HG03439 (cell line): ENCODE measurements around the gene ZC3H18.

Experiments used
- ATAC-seq: cut with Tn5 transposase; IDR thresholded peaks from one replicate; pipeline ENCODE4 v1.9.1; 2021; ENCODE audit warnings: mild to moderate bottlenecking, moderate library complexity; ENCODE audit not compliant: unreplicated experiment

Gene ZC3H18

DNA sequence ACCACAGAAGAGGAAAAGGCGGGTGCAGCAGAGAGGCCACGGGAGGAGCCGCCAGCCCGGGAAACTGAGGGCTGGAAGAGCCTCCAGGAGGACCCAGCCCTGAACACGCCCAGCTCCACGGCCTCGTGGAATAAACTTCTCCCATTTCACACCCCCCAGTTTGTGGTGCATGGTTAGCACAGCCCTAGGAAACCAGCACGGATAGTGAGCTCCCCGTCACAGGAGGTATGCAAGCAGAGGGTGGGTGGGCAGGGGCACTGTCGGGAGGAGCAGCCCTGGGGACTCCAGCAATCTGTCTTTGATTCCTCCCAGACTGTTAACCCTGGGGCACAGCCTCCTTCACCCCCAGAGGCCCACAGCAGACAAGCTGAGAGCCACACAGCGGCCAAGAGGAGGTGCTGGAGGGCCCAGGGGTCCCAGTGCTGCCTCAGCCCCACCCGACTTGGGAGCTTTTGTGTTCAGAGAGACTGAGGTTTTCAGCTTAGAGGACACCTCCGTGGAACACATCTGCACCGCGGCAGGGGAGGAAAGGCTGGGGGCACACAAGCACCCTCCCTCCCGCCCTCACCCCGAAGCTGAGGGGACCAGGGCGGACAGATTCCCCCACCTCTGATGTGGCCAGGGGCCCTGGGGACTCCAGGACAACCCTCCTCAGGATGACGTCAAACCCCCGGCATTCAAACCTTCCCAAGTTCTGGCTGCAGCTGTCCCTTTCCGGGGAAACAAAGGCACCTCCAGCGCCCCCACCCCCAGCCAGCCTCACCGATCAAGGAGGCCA, 66.5 kb downstream of the ZC3H18 start:
- no peak for ATAC-seq

DNA sequence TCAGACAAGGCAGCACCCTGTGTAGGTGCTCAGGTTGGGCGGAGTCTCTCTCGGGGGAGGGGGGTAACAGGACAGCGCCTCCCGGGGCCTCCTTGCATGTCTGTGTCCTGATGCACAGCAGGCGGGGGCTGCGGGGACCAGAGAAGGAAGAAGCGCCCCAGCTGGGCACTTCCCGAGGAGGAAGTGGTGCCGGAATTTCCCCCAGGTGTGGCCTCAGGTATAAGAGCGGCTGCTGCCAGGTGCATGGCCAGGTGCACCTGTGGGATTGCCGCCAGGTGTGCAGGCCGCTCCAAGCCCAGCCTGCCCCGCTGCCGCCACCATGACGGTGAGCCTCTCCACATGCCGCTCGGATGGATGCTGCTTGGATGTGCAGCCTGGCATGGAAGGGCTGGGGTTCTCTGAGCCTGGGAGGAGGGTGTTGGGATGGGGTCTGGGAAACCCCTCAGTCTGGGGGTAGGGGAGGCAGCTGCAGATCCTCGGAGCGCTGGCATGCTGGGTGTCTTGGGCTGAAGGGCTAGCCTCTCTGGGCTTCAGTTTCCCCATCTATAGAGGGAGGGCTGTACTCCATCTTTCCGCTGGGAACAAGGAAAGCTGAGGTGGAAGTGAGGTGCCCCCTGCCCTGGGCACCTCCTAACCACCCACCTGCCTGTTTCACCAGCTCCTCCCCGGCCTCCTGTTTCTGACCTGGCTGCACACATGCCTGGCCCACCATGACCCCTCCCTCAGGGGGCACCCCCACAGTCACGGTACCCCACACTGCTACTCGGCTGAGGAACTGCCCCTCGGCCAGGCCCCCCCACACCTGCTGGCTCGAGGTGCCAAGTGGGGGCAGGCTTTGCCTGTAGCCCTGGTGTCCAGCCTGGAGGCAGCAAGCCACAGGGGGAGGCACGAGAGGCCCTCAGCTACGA, 68.4 kb downstream of the ZC3H18 start, which contains the start of gene IL17C:
Gene IL17C, plus strand, starts transcription at position 250 of the 908 bp plus-strand sequence. Its CDS starts 70 bp downstream, at position 320.
- ATAC-seq: no peak

DNA sequence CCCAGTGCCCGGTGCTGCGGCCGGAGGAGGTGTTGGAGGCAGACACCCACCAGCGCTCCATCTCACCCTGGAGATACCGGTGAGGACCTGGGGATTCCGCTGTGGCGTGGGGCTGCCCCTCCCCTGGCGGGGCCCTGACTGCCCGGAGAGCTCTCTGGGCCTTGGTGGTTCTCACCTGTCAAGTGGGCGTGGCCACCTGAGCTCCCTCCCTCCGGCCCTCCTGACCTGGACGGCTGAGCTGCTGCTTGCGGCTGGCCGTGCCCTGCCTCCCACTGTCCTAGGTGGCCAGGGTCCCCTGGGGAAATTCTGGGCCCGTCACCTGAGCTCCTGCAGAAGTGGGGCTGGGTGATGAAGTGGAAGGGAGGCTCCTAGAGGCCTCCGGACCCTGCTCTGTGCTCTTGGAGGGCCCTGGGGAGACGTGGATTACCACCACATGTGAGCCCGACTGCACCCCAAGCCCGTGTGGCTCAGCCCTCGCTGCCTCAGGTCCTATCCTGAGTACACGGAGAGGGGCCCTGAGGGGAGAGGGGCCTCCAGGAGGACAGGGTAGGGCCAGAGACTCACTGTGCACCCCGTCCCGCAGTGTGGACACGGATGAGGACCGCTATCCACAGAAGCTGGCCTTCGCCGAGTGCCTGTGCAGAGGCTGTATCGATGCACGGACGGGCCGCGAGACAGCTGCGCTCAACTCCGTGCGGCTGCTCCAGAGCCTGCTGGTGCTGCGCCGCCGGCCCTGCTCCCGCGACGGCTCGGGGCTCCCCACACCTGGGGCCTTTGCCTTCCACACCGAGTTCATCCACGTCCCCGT, 69.2 kb downstream of the ZC3H18 start:
- ATAC-seq: no peak

DNA sequence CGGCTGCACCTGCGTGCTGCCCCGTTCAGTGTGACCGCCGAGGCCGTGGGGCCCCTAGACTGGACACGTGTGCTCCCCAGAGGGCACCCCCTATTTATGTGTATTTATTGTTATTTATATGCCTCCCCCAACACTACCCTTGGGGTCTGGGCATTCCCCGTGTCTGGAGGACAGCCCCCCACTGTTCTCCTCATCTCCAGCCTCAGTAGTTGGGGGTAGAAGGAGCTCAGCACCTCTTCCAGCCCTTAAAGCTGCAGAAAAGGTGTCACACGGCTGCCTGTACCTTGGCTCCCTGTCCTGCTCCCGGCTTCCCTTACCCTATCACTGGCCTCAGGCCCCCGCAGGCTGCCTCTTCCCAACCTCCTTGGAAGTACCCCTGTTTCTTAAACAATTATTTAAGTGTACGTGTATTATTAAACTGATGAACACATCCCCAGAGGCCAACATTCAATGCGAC, 69.9 kb downstream of the ZC3H18 start:
- no peak for ATAC-seq

DNA sequence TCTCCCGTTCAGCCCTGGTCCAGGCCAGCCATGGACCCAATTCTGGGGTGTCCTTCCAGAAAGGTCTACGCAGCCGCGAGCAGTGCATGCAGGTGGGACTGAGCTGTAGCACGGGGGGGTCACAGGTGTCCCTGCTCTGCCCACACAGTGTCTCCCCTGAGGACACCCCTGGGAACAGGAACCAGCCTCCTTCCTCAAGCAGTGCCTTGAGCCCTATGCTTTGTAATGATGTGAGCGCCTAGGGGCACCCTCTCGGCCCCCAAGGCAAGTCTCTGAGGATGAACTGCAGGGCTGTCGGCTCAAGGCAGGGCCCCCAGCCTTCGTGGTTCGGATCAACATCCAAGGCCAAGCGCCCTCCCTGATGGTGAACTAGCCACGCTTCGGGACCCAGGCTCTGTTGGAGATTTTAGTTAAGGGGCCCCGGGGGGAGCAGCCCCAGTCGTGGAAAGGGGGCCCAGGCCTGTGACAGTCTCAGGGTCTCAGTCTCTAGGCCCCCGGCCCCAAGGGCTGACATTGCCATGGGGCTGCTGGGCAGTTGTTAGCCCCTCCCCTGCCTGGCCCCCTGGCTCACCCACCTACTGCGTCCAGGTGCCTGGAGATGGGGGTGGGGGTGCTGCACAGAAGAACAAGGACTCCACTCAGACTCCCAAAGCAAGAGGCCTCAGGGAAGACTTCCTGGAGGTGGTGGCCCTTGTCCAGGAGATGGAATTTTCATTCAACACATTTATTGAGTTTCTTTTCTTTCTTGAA, 70.5 kb downstream of the ZC3H18 start:
- no peak for ATAC-seq

DNA sequence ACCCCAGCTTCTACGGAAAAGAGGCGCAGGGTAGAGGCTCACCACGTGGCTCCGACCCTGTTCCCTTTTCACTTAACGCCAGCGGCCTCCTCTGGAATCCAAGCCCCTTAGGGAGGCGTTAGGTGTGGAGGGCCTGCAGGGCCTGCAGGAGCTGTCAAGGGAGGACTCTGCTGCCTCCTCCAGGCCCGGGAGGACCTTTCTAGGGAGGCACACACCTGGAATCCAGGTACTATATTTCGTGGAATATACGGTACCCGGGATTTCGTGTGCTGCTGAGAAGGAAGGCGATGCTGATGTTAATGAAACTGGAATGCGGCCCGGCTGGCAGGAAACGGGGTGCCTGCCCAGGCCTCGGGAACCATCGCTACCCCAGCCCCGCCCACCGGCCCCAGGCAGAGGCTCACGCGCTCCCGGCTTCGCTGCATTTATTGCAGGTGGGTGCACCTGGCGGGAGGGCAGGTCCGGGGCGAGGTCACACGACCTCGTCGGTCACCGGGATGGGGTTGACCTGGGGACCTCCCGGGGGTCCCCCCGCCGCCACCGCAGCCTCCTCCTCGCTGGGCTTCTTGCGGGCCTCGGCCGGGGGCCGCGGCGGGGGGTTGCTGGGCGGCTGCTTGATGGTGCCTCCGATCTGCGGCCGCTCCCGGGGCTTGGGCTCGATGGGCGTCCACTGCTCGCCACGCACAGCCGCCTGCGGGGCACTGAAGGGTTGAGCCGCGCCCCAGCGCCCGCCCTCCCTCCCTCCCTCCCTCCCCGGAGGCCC, 72.9 kb downstream of the ZC3H18 start:
- no peak for ATAC-seq

DNA sequence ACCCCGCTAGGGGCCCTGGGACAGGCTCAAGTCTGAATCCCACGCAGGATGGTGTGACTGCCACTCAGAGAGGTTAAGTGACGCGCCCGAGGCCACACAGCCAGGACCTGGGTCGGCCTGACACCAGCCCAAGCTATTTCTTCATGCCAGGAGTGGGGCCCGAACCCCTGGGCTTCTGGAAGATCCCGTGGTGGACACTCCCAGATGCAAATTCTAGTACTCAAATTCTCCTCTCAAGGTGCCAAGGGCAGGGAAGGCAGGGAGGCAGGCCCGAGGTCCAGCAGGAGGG, 73.4 kb downstream of the ZC3H18 start:
- no peak for ATAC-seq

DNA sequence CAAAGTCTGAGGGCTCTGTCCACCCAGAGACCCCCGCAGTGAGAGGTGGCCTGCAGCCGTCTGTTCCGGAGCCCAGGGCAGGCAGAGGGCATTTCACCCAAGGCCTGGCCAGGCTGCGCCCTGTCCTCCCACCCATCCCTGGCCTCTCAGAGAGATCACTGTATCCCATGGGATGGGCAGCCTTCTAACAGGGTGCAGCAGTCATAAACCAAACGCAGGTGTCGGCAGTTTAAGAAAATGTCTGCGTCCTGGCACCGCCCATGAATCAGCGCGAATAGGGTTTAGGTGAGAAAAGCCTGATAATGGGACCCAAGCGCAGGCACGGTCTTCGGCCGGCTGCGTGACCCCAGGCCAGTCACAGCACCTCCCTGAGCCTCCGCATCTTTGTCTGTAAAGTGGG, 75.3 kb downstream of the ZC3H18 start:
- ATAC-seq: no peak

DNA sequence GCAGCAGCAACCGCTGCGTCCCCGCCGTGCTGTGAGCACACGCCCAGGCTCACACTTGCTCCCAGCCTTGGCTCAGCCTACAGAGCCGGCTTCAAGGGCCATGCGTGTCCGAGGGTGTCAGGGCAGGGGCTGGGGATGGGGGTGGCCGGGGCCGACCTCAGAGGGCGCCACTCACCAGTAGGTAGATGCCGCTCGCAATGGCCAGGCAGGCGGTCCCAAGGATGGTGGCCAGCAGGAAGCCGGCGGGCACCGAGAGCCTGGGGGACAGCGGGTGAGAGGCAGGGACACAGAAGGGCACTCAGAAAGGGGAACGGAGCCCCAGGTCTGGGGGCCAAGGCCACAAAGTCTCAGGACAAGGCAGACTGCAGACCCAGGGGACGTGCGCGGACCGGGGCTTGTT, 75.7 kb downstream of the ZC3H18 start:
- ATAC-seq: no peak

DNA sequence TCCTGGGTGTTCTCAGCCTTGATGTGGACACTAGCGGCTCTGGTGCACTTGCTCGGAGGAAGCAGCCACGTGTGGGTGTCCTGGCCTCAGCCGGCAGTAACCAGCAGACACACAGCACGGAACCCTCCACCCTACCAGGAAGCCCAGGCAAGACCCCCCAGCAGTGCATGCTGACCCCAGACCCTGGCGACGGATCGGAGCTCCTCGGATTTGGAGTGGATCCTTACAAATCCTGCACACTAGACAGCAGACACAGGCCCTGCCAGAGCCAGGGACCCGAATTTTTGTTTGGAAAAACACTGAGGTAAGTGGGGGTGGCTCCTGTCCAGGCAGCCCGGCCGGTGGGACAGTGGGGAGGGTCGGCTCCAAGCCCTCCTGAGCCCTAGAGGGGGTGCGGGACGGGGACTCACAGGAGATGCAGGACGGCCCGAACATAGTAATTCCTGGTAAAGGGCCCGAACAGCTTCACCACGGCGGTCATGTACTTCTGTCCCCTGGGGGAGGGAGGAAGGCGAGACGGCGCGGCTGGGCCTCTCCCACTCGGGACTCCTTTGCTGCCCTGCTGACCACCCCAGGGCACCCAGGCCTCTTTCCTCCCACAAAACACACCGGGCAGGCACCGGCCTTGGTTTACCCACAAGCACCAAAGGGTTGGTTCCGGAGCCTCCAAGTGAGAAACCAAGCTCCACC, 76.3 kb downstream of the ZC3H18 start:
- no peak for ATAC-seq

DNA sequence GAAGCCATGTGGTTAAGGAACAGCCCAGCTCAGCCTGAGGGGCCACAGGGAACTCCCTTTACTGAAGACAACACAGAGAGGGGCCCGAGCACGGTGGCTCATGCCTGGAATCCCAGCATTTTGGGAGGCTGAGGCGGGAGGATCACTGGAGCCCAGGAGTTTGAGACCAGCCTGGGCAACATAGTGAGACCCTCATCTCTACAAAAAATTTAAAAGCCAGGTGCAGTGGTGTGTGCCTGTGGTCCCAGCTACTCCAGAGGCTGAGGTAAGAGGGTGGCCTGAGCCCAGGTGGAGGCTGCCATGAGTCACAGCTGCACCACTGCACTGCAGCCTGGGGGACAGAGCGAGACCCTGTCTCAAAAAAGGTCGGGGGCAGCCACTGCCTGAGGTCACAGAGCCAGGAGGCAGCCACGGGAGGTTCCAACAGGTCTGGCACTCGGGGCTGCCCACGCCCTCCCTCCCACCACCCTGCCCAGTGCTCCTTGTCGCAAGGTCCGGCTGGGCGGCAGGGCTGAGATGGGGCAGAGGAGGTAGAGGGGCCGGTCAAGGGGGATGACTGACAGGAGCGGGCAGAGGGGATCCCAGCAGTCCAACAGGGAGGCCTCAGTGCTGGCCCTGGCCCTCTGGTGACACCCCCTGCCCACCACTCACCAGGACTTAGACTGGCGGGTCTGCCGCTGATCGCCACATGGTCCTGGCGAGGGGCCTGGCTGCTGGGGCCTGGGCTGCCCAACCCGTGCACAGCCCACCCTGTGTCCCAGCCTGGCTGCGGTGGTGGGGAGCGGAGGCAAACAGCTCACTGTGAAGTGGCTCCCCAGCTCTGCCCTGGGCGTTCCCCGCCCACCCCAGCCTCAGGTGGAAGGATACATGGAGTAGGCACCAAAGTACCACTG, 77.2 kb downstream of the ZC3H18 start:
- no peak for ATAC-seq

DNA sequence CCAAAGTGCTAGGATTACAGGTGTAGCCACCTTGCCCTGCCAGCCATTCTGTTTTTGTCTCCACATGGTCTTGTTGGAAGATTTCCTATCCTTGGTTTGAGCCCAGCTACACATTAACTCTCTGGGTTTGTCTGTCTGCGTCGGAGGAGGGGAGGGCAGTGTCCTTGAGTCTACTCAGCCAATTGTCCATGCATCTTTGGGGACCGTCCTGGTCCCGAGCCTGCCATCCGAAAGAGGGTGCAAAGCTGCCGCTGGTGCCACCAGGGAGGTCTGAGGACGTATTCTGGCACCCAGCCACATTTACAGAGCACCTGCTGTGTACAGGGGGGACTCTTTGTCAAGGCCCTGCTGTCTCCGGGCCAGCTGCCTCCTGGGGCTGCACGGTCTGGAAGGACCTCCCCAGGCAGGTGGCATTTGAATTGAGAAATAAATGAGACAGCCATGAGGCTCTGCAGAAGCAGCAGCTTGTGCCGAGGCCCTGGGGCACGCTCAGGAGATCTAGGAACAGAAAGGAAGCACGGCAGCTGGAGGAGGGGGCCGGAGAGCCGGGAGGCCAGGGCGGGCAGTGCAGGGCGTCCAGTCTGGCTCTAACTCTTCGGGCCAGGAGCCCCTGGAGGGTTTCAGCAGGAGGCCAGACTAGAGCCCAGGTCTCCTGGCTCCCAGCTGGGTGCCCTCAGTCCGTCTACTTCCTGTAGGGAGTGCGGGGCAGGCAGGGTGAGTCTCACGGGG, 79.2 kb downstream of the ZC3H18 start:
- no peak for ATAC-seq

DNA sequence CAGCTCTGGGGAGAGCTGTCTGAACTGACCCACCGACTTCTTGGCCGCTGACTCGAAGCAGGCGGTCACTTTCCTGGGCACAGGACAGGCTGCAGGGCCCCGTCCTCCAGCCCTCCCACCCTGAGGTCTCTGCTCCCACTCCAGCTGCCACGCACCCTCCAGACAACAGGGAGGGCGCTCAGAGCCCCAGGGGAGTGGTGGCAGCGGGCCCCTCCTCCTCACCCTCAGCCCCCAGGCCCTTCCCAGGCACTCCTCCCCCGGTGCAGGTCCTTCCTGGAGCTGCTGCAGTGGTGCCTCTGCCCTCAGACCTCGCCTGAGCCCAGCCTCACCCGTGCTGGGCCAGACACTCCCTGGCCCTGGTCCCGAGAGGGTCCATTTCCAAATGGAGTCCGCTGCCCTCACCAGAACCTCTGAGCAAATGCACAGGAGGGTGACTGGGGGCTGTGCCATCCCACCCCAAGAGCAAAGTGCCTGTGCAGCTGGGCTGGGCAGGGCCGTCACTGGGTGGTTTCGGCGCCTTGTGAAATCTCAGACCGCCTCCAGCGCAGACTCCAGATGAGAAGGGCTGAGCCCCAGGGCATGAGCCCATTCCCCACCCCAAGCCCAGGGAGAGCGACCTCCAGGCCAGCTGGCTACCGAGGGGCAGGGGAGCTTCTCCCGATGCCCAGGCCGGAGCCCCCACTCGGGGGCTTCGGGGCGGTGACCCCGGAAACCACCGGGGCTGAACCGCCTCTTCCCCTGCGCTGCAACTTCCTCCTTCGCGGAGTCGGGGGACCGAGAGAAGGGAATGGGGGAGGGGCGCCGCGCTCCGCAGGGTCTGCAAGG, 79.9 kb downstream of the ZC3H18 start:
- ATAC-seq: peak; percentile 12

DNA sequence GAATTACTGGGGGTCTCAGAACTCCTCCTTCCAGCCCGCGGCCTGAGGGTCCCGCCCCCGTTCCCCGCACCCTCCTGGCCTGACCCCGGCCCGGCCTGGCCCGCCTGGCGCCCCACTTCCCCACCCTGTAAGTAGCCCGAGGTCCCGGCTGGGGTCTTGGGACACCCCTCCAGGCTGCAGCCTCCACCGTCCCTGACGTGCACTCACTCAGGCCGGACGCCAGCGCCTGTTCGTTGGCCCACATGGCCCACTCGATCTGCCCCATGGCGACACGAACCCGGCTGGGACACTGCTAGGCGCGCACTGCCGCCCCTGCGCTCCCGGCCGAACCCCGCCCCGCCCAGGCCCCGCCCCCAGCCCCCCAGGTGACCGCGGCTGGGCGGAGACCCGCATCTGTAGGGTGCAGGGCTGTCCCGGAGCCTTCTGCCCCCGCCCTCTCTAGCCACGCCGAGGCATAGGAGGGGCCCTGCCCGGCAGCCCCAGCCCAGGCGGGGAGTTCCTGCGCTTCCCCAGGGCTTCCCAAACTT, 80.6 kb downstream of the ZC3H18 start, which contains the start of gene CYBA:
Gene CYBA, minus strand, starts transcription at position 305 of the 527 bp plus-strand sequence. Its CDS starts 40 bp downstream, at position 265.
- peak; percentile 62 for ATAC-seq

DNA sequence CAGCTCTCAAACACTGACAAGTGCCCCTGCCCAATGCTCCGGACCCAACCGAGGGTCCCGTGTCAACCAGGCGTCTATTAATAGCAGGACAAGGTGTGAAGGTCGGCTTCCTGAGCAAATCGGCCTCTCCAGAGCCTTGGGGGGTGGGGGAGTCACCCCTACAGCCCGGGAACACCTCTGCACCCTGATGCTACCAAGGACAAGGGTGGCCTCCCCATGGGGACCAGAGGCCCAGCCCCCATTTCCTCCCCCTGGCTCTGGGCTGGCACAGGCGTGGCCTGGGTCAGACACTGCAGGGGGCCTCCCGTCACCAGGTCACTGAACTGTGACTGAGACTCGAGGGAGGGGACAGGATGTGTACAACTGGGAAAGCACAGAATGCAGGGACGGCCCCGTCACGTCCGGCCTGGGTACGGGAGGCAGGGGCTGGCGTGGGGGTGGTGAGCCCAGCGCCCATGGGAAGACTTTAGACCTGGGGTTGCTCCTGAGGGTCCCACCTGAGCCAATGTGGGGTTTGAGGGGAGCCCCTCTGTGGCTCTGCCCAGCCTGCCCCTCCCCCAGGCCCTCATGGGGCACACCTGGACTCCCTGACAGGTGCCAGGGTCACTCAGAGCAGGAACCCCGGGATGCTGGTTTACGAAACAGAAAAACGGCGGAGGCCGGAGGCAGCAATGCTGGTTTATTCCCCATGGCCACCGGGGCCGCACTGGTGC, 81.2 kb downstream of the ZC3H18 start:
- peak; percentile 66 for ATAC-seq
